Limb (tissue), 2 donors: ENCODE data around the gene APOBEC4.

Source experiments
- DNase-seq, 2 donors: peaks; one replicate each; pipeline ENCODE4 v3.0.0-alpha.2; 2016; ENCODE audit errors: extremely low spot score in 2 of 2

Gene APOBEC4

DNA sequence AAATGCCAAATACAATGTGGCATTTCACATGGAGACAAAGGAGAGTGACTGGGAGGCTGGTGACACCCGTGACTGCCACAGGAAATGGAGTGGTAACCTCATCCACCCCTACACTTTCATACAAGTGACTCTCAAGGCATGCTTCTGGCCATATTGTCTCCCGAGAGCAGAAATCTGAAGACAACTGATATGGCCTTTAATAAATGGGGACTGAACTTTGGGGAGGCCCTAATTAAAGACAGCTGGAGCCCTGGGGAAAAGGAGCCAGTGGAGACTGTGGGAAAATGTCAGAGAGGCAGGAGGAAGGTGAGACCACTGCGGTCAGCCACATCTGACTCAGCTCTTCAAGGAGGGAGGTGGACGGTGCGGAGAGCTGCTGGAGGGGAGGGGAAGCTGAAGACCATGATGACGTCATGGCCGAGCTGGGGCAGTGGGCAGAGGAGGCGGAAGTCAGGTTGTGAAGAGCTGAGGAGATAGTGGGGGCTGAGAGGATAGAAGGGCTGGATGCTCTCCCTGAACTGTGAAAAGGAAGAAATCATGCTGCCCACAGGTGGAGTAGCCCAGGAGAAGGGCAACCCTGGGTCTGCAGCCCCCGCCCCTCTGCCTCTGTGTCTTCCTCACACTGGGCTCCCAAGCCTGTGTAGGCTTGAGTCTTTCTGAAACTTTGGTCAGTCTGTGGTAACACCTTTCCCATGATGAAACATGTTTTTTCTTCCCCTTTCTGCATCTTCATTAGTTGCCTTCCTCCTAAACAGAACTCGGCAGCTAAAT lies 48.9 kb downstream of the APOBEC4 start:
- no peak for DNase-seq

DNA sequence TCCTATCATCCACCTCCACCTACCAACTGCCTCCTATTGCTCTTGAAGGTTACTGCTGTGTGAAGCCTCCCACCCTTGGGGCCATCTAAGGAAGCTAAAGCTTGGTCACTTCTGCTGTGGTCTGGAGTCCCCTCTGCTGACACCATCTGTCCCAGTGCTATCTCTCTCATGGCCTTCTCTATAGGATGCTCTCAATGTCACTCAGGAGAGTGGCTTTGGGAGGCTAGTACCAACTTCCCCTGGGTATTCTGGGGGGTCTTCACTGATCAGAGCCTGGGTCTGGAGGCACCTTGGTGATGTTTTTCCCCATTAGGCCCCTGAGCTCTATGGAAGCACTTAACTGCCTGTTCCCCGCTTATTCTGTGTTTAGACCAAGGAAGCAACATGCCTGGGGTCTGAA lies 50.6 kb downstream of the APOBEC4 start:
- no peak for DNase-seq

DNA sequence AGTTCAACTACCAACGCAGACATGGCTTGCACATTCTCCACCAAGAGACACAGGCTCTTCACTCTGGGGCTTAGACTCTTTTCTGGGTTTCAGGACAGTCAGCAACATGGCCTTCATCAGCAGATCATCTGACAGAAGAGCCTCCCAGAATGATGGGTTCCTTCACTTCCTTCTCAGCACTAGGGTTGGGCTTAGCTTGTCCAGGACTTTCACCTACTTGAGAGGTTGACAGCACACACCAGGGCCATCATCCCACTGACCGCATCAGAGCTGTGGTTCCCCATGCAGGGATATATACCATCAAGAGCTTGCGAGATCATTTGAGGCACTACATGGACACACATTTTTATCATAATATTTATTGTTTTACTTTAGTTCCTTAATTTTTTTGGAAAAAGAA lies 52.5 kb downstream of the APOBEC4 start:
- no peak for DNase-seq

DNA sequence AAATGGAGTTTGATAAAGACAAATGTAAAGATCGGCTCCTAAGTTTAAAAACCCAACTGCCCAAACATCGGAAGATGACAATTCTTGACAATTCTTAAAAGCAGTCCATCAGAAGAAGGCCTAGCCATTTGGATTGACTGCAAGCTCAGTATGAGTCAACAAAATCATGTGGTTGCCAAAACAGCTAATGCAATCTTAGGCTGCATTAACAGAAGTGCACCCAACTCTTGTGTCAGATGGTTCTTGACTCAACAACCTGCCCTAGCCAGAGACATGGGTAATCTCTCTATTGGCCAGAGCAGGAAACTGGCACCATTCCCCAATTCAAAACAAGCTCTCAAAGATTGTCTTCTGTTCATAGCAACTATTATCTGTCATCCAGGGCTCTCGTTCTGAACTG lies 53.0 kb downstream of the APOBEC4 start:
- DNase-seq = no peak

DNA sequence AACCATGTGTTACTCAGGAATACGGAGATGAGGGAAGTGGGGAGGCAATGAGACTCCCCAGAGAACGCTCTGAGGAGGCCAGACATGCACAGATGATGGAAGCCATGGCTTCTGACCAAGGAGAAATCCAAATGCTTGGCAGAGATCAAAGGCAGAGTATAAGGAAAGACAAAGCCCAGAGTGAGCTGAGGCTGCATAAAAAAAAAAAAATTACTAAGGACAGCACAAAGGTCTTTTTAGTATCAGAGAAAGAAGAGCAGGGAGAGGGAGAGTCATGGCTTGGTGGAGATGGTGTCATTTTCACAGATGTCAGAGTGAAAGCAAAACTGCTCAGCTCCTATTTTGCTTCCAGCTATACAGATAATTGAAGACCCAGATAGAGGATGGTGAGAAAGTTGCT lies 54.7 kb downstream of the APOBEC4 start:
- DNase-seq = no peak

DNA sequence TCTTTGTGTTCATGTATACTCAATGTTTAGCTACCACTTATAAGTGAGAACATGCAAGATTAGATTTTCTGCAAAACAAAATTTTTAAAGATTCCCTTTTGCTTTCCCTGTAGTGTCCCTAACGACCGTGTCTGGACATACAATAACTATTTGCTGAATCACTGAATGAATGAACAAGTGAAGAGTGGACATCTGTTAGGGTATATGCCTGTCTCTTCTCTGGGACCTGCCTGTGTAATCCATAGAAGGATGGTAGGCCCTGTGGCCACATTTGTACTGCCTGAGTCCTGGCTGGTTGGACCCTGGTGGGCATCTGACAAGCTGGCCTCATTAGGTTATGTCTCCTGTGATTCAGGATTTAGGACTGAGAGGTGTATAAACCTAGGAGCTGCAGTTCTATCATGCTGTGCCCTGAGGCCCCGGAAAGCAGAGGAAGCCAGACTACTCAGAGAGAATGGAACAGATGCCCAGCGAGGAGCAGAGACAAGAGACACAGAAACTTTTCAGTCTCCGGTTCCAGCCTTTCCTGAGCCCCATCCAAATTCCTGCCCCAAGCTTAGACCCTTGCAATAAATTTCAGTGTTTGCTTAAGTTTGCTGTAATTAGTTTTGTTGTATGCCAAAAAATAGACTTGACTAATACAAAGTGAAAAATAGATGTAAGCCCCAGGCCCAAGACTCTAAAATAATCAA lies 55.3 kb downstream of the APOBEC4 start:
- DNase-seq = no peak

DNA sequence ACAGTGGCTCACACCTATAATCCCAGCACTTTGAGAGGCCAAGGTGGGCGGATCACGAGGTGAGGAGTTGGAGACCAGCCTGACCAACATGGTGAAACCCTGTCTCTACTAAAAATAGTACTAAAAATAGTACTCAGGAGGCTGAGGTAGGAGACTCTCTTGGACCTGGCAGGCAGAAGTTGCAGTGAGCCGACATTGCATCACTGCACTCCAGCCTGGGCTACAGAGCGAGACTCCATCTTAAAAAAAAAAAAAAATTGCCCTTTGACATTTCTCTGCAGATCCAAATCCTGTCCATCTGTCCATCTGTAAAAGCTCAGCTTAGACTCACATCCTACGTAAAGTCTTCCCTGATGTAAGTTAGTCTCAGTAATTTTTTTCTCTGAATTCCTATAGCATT lies 56.6 kb downstream of the APOBEC4 start:
- no peak for DNase-seq
